Activated B cell treated with CpG ODN at 0.5 μM for 24 hours (primary cell): ENCODE measurements around the gene IRS2. TPM values are rescaled to one million over a fixed set of nuclear protein-coding genes. Genes with fewer than 3 reads are reported as not detected.

Source experiments
- ATAC-seq: fragments of 200-7000 bp; cut with Tn5 transposase; one replicate; pipeline ENCODE4 v1.10.0; 2021; ENCODE audit warnings: low read depth, mild to moderate bottlenecking, moderate library complexity
- CTCF ChIA-PET: fragments of 350-600 bp; sonication (Branson Sonifier 250); formaldehyde crosslinking; loops from one replicate; lab custom pipeline; 2021; ENCODE audit warnings: antibody characterized with exemption; lab: Charles Lee
- POLR2A ChIA-PET: fragments of 350-600 bp; sonication (Branson Sonifier 250); formaldehyde crosslinking; loops from one replicate; lab custom pipeline; 2021; ENCODE audit warnings: antibody characterized with exemption; lab: Charles Lee
- DNase-seq: peaks from one replicate; pipeline ENCODE4 v3.0.0; 2022
- H3K27ac Mint-ChIP-seq: one replicate; pipeline ENCODE4 v1.8.0; 2020; ENCODE audit warnings: mixed read lengths
- H3K27me3 Mint-ChIP-seq: one replicate; pipeline ENCODE4 v1.8.0; 2021; ENCODE audit warnings: mixed read lengths
- H3K36me3 Mint-ChIP-seq: one replicate; pipeline ENCODE4 v1.8.0; 2021; ENCODE audit warnings: low read depth, mixed read lengths
- H3K4me1 Mint-ChIP-seq: one replicate; pipeline ENCODE4 v1.8.0; 2021; ENCODE audit warnings: mixed read lengths
- H3K4me3 Mint-ChIP-seq: one replicate; pipeline ENCODE4 v1.8.0; 2020; ENCODE audit warnings: mild to moderate bottlenecking, mixed read lengths
- H3K9me3 Mint-ChIP-seq: one replicate; pipeline ENCODE4 v1.8.0; 2020; ENCODE audit warnings: mixed read lengths
- intact Hi-C: fragments of 100-400 bp; cut with micrococcal nuclease; formaldehyde crosslinking; loops from one replicate; pipeline ENCODE4 v1.15.1; 2024
- total RNA-seq: library from RNA; stranded (reverse); gene quantifications from 2 replicates; pipeline ENCODE4 v1.2.3, GENCODE V29; 2022
- TF ChIP-seq, protein P1 (sequence below): fragments of 200-600 bp; IDR thresholded peaks from one replicate; pipeline ENCODE4 v1.8.0; 2022; ENCODE audit warnings: antibody characterized with exemption, mild to moderate bottlenecking

The IRS2 gene
- total RNA-seq, 1 donor from 2014 or later = 4.2 TPM

DNA sequence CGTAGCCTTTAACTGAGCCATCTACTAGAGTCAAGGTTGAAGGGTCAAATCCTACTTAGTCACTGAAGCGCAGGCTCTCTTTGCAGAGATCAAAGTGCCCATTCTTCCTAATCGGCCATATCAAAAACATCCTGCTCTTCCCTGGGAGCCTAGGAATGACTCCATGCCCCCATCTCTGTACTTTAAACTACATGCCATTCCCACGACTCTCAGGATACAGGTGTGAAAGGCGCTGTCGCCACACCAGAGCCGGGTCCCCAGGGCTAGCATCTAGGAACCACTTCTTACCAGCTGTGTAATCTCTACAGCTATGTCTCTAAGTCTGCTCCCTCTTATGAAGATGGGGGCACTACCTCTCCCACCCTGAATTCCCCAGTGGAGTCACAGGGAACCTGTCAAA, 22.3 kb downstream of the IRS2 start:
- no peak overlapping the region for H3K4me3 Mint-ChIP-seq
- peaks cover 1% of the 10 kb centered on the region for H3K4me1 Mint-ChIP-seq
- no peak for ATAC-seq
- TF ChIP-seq, protein P1, sequence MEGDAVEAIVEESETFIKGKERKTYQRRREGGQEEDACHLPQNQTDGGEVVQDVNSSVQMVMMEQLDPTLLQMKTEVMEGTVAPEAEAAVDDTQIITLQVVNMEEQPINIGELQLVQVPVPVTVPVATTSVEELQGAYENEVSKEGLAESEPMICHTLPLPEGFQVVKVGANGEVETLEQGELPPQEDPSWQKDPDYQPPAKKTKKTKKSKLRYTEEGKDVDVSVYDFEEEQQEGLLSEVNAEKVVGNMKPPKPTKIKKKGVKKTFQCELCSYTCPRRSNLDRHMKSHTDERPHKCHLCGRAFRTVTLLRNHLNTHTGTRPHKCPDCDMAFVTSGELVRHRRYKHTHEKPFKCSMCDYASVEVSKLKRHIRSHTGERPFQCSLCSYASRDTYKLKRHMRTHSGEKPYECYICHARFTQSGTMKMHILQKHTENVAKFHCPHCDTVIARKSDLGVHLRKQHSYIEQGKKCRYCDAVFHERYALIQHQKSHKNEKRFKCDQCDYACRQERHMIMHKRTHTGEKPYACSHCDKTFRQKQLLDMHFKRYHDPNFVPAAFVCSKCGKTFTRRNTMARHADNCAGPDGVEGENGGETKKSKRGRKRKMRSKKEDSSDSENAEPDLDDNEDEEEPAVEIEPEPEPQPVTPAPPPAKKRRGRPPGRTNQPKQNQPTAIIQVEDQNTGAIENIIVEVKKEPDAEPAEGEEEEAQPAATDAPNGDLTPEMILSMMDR = no peak
- intact Hi-C loops = no loop called here
- ChIA-PET POLR2A (no interaction called here), CTCF (no interaction called here)
- no peaks in the 10 kb centered on the region for H3K27me3 Mint-ChIP-seq
- peaks cover 2% of the 10 kb centered on the region for H3K36me3 Mint-ChIP-seq
- H3K9me3 Mint-ChIP-seq = no peaks in the 10 kb centered on the region
- H3K27ac Mint-ChIP-seq = no peak overlapping the region
- no peak for DNase-seq

DNA sequence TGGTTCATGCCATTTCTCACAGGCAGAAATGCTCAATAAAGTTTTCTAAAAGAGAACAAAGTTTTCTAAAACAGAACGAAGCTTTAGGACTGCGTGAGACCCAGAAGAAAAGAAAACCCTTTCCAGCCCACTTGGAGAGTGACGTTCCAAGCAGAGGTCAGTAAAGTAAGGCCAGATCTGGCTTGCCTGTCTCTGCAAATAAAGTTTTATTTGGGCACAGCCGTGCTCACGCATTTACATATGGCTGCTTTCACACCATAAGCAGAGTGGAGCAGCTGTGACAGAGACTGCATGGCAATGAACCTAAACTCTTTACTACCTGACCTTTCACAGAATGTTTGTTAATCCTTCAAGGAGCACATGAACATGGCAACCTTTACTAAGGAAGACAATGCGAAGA, 23.6 kb downstream of the IRS2 start:
- CTCF ChIA-PET = no interaction called here
- TF ChIP-seq, protein P1 = no peak
- Mint-ChIP-seq H3K4me3 (no peak overlapping the region), H3K9me3 (no peaks in the 10 kb centered on the region), H3K27me3 (no peaks in the 10 kb centered on the region), H3K27ac (no peak overlapping the region), H3K36me3 (peaks cover 2% of the 10 kb centered on the region), H3K4me1 (peaks cover 1% of the 10 kb centered on the region)
- ATAC-seq (no peak), DNase-seq (no peak)
- intact Hi-C loops = no loop called here
- POLR2A ChIA-PET = no interaction called here

DNA sequence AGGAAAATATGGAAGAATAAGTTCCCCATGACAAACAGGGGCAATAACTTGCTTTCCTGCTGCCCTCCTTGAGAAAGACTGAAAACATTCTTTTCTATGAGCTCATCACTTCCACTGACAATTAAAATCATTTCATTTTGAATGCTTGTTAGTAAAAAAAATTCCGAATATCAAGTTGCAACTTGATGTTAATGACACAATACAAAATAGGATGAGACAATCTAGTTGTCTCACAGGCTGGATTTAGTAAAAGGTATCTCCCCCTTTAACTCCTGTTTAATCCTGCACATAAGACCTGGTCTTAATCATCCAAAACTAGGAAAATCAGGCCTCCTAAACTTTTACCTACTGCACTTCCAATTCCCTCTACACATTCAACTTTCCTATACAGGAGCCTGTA, 24.7 kb downstream of the IRS2 start:
- no peak for ATAC-seq
- TF ChIP-seq, protein P1 = no peak
- POLR2A ChIA-PET = no interaction called here
- DNase-seq = no peak
- no peaks in the 10 kb centered on the region for H3K9me3 Mint-ChIP-seq
- H3K4me1 Mint-ChIP-seq = peaks cover 1% of the 10 kb centered on the region
- H3K27ac Mint-ChIP-seq = no peak overlapping the region
- no peaks in the 10 kb centered on the region for H3K27me3 Mint-ChIP-seq
- intact Hi-C loops = no loop called here
- CTCF ChIA-PET = no interaction called here
- no peak overlapping the region for H3K4me3 Mint-ChIP-seq
- peaks cover 2% of the 10 kb centered on the region for H3K36me3 Mint-ChIP-seq

DNA sequence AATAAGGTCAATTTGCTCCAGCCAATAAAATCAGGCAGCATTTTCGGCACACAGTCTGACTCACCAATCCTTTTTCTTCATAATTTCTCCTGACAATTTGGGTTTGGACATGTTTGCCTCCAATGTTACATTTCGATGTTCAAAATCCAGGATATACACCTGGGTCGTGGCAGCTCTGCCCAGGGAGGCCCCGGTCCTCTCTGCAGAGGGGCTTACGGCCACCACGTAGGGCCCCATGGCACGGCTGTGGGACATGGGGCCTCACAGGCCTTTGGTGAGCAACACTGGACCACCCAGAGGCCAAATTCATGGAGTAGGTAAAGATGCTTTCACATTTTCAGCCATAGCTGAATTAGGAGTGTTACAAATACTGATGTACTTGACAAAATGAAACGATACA, 25.4 kb downstream of the IRS2 start:
- Mint-ChIP-seq H3K27me3 (no peaks in the 10 kb centered on the region), H3K36me3 (peaks cover 9% of the 10 kb centered on the region), H3K4me3 (no peak overlapping the region), H3K4me1 (peaks cover 1% of the 10 kb centered on the region), H3K27ac (no peak overlapping the region), H3K9me3 (no peaks in the 10 kb centered on the region)
- intact Hi-C loops = no loop called here
- POLR2A ChIA-PET = no interaction called here
- DNase-seq (no peak), ATAC-seq (no peak)
- CTCF ChIA-PET = no interaction called here
- TF ChIP-seq, protein P1 = no peak

DNA sequence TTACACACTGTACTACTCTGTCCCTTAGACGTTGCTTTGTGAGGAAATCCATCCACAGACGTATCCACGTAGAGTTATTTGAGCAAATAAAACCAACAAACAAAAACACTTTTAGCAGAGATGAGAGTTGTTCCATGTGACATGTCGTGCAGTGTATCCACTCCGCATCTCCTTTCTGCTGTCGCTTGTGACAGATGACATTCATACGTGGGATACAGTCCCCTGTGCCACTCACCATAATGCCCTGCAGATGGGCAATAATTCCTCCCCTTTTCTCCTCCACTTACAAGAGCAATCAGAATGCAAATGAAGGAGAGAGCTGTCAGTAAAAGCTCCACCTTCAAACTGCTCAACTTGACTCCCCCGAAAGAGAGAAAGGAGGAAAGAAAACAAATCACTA, 26.0 kb downstream of the IRS2 start:
- H3K27ac Mint-ChIP-seq = no peak overlapping the region
- intact Hi-C loops = no loop called here
- H3K9me3 Mint-ChIP-seq = no peaks in the 10 kb centered on the region
- ATAC-seq (no peak), DNase-seq (no peak)
- TF ChIP-seq, protein P1 = no peak
- peaks cover 14% of the 10 kb centered on the region for H3K36me3 Mint-ChIP-seq
- H3K4me3 Mint-ChIP-seq = no peak overlapping the region
- peaks cover 1% of the 10 kb centered on the region for H3K4me1 Mint-ChIP-seq
- CTCF ChIA-PET = no interaction called here
- no peaks in the 10 kb centered on the region for H3K27me3 Mint-ChIP-seq
- POLR2A ChIA-PET = no interaction called here
